Activated naive CD8-positive, alpha-beta T cell treated with anti-CD3 and anti-CD28 coated beads, Interleukin-2, amount 50 U/mL, for 16 hours (primary cell): Measurements from ENCODE around the gene PABPN1L.

ENCODE experiments used
- DNase-seq: peaks from one replicate; pipeline ENCODE4 v3.0.0-alpha.2; 2020; ENCODE audit warnings: low read depth, low spot score

PABPN1L gene, protein sequence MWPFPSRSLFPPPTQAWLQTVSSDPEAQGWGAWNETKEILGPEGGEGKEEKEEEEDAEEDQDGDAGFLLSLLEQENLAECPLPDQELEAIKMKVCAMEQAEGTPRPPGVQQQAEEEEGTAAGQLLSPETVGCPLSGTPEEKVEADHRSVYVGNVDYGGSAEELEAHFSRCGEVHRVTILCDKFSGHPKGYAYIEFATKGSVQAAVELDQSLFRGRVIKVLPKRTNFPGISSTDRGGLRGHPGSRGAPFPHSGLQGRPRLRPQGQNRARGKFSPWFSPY

DNA sequence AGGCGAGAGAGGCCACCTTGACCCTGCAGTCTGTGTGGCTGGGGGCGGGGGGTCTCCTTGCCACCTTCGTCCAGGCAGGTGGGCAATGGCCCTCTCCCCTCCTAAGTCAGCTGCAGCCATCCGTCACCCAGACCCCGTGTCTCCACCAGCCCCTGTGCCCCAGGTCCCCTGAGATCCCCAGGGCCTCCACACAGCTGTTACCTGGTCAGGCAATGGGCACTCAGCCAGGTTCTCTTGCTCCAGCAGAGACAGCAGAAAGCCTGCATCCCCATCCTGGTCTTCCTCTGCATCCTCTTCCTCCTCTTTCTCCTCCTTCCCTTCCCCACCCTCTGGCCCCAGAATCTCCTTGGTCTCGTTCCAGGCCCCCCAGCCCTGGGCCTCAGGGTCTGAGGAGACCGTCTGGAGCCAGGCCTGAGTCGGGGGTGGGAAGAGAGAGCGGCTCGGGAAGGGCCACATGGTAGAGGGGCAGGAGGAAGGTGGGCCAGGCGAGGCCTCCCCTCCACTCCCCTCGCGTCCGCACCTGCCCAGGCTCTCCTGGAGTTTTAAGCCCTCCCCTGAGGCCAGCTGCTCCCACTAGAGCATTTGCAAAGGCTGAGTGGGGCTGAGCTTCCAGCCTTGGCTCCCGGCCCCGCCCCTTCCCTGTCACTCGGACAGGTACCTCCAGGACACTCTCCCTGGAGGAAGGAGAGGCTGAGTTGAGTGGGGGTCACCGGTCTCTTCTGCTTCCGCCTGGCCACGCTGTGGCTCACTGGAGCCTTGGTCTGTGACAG, at the start of gene PABPN1L:
Gene PABPN1L (minus strand): TSS at position 510 of the 770 bp plus-strand sequence. CDS start 54 bp downstream, at position 456.
- no peak for DNase-seq

DNA sequence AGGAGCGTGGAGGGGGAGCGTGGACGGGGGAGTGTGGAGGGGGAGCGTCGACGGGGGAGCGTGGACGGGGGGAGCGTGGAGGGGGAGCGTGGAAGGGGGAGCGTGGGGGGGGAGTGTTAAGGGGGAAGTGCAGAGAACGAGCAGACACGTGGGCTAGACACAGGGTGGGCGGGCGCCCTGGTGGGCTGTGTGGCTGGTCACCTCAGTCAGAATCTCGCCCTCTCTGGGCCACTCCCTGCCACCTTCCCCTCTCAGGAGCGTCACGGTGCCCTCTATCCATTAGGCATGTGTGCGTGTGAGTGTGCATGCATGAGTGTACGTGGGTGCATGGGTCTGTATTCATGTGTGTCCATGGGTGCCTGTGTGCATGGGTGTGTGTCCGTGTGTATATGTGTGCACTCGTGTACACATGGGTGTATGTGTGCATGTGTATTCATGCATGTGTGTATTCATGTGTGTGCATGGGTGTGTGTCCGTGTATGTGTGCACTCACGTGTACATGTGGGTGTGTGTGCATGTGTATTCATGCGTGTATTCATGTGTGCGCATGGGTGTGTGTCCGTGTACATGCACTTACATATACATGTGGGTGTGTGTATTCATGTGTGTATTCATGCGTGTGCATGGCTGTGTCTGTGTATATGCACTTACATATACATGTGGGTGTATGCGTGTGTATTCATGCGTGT, 49.3 kb upstream of the PABPN1L start:
- DNase-seq: no peak

DNA sequence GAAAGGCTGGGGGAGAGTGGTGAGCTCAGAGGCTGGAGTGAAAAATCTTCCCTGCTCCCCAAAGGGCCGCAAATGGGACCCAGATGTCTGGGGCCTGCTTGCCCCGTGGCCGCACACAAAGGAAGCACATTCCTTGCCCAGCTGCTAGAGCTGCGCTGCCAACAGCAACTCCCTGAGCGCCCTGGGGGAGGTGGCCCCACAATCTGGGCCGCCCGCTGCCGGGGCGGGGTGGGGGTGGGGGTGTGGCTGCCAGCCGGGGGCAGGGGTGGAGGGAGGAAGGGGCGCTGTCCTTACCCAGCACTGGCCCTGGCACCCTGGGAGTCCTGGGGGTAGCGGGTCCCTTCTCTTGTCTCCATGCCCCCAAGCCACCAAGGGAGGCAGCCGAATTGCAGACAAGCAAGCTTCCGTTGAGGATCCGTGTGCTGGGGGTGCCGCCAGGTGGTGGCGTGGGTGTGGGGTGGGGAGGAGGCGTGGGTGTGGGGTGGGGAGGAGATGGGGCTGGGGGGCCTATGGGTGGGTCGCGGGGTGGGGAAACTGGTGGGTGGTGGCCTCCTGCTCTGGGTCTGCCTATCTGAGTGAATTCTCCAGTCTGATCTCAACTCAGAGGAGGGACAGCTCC, 48.4 kb upstream of the PABPN1L start:
- no peak for DNase-seq

DNA sequence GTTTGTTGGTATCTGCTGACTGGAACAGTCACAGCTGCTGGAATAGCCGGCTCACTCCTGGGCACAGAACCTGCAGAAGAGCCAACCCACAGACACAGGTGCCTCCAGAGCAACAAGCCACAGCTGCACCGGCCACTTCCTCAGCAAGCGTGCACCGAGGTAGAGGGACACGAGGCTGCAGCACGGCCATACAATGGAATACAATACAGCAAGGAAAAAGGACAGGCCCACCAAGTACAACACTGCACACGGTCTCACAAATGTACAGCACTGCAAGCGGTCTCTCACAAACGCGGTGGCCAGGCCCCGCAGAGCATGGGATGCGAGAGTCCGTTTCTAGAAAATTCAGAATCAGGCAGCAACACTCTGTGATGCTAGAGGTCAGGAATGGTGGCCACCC, 47.4 kb upstream of the PABPN1L start:
- no peak for DNase-seq

DNA sequence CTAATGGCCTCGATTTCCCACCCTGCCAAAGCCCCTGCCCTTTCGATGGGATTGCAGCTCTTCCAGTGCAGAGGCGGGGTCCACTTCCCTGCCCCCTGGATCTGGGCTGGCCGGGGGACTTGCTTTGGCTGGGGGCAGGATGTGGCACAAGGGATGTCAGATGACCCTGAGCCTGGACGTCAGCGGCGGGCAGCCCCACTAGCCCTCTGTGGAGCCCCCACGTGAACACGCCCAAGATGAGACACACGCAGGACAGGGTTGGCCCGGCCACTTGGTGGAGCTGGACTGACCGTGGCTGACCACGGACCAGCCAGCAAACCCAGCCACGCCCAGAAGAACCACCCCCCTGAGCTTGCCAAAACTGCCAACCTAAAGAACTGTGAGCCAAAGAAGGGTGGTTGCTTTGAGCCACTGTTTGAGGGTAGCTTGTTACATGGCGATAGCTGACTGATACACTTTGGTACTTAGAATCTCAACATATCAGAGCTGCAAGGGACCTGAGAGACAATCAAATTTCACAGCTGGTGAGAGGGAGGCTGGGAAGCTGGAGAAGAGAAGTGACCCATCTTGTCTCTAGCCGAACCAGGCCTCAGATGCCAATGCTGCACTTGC, 46.6 kb upstream of the PABPN1L start:
- DNase-seq: no peak

DNA sequence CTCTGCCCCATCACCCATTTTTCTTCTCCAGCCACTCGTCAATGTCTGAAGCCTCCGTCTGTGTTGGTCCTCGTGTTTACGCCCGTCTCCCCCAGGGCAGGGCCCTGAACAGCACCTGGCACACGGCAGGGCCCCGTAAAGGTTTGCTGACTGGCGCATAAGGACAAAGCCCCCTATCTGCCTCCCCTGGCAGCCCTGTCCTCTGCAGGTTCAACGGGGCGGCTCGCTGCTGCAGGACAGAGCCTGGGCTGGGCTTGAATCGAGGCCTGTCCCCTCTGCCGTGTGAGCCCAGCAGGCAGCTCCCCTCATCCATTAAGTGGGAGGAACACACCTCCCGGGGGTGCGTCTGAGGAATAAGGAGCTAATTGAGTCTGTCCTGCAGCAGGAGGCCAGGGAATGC, 46.1 kb upstream of the PABPN1L start:
- no peak for DNase-seq

DNA sequence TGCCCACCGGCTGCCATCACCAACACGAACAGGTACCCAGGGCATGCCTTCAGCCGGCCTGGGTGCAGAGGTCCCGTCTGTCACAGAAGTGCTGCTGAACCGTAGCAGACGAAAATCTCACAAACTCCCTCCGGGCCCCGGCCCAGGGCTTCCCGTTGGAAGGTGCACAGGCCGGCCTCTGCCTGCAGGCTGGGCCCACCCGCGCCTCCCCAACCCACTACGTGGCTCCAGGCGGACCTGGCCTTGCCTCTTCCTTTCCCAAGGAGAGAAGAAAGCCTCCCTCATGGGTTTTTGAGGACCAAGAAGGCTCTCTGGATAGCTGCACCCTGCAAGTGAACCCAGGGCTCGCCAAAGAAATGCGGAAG, 45.5 kb upstream of the PABPN1L start:
- DNase-seq: no peak

DNA sequence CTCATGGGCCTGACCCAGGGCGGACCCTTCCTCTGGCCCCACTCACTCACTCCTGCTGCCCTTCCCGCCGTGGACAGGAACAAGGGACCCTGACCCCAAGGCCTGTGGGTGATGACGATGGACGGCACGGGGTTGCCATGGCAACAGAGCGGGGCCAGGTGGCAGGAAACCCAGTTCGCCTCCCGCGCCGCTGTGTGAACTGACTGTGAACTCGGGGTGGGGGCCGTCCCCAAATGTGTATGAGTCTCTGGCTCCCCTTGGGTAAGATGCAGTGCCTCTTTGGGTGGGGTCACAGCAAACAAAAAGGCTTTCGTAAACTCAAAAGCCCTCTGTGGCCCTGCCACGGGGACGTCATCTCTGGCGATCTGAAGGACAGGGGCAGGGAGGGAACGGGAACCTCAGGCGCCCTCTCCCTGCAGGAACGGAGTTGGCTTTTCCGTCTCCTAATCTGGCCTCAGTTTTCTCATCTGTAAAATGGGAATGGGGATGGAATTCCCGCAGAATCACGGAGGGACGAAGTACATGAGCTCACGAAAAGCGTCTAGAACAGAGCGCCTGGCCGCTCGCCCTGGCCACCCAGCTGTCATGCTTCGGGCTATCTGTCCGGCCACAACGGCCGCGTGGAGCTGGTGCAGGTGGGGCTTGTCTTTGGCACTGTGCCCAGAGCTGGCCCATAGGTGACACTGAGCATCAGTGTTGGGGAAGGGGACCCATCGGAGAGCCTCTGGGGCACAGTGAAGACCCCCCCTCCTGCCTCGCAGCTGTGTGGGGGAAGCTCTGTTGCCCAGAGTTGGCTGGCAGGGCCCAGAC, 44.9 kb upstream of the PABPN1L start:
- no peak for DNase-seq

DNA sequence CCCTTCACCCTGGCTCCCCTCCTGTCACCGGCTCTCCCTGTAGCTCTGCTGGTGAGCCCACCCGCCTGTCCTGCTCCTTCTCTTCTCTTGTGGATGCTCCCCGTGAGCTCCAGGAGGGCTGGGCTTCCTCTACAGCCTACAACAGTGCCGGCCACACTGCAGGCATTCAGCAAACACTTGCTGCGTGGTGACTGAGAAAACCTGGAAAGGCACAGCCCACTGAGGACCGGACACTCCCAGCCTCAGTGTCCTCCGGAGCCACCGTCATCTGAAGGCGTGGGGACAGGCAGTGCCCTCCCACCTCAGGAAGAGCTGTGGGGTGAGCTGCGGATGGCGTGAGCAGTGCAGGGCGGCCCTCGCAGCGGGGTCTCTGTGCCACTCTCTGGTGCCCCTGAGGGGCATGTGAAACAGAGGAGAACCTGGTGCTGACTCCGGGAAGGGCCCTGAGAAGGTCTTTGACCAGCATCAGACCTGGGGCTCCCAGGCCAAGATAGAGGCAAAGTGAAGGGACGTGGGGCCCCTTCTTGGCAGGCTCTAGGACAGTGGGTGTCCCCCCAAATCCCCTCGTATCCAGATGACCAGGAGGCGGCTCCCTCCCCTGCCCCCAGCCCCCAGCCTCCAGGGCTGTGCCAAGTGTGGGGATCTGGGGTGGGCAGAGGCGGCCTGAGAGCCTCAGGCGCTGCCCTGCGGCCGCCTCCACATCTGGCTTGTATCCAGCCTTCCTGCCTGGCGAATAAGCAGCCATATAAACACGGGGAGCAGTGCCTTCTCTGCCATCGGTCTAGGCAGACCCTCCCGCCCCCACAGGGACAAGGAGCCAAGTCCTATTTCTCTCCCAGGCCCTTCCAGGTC, 44.0 kb upstream of the PABPN1L start:
- DNase-seq: no peak

DNA sequence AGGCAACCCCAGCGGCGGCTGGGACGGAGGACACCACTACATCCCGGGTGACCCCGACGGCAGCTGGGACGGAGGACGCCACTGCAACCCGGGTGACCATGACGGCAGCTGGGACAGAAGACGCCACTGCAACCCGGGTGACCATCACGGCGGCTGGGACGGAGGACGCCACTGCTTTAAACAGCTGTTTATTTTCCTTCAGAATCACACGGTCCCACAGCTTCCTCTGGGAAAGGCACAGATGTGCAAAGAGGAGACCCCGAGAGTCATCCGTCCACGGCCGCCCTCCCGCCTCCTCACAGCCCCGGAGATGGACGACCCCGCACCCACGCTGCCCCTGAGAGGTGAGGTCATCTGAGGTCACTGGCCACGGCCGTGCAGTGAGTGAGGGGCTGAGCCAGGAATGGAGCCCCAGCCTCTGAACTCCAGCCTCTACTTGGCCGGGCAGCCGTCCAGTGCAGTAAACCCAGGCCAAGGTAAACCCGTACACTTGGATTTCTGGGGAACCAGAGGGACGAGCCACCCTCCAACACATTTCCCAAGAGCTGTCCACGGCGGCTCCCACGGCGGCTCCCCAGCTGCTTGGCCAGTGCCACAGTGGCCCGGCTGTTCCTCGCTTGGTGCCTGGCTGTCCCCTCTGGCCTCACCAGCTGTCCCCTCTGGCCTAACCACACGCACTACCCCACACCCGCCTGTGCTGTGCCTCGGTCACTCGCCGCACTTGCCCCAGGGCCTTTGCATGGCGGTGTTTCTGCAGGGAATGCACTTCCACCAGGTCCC, 43.2 kb upstream of the PABPN1L start:
- DNase-seq: no peak

DNA sequence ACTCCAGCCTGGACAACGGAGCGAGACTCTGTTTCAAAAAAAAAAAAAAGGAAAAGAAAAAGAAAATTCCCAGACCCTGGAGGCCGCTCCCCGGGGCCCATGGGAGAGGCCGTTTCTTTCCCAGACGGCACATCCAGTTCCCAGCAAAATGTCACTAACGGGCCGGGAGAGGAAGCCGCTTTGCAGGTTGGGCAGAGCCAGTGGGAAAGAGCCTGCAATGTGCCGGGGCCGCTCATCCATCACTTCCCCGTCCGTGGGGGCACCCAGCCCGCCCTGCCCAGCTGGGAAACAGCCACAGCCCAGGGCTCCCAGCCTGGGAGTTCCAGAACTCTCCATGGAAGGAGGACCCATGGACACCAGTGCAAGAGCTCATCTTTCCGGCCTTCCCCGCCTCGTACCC, 41.8 kb upstream of the PABPN1L start:
- no peak for DNase-seq

DNA sequence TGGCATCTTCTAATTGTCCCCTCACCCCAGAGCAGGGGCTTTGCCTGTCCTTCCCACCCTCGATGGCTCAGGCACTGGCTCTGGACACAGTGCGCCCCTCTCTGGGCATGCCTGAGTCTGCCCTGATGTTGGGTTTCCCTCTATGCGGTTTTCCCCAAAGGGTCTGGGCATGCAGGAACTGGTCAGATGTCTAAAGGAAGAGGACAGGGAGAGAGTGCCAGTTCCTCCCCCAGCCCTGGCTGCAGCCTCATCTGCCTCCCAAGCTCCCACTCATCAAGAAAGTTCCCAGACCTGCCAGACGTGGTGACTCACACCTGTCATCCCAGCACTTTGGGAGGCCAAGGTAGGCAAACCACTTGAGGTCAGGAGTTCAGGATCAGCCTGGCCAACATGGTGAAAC, 41.3 kb upstream of the PABPN1L start:
- DNase-seq: no peak

DNA sequence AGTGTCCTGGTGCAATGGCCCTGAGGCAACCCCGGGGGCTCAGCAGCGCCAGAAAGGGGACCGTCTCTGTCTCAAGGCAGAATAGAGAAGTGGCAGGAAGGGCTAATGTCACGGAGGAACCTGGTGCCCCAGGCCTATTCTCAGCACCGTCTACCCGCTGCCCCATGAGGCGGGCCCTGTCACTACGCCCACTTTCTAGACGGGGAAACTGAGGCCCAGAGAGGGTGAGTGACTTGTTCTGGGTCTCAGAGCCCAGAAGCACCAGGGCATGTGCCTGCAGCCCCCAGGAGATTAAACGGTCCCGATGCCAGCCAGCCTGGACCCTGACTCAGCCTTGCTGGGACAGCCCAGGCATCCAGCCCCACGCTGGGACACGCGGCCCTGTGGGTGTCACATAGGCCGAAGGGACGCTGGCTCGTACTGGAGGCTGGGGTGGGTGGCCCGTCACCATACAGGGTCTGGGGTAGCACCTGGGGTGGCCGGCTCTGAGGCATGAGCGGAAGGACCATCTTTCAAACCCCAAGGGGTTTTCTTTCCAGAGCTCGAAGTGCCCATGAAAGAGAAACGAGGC, 40.2 kb upstream of the PABPN1L start:
- DNase-seq: no peak

DNA sequence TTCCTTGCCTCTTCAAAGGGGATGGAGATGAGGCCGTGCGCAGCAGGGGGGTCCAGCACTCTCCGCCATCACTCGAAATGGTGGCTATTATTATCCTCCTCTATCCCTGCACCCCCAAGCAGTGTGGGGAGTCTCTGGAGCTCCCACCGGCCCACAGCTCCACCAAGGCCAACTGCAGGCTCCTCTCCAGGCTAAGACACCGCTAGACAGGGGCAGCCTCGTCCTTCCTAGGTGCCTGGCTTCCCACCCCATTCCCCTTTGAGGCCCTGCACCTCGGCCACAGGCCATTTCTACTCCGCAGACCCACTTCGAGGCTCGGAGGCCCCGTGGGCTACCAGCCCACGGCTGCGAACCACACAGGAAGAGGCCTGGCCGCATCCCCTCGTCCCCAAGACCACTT, 39.6 kb upstream of the PABPN1L start:
- no peak for DNase-seq

DNA sequence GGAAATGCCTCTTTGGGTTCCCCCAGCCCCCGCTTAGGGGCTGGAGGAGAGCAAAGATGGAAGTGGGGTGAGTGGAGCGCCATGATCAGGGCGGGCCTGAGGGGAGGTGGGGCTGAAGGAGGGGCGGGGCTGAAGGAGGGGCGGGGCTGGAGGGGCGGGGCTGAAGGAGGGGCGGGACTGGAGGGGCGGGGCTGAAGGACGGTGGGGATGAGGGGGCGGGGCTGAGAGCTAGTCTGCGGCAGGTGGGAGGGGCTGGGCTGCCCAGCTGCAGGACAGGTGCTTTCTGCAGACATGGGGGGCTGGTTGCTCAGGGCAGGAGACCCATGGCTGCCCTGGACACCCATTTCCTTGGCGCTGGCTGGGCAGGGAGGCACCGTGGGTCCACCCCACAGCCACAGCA, 39.1 kb upstream of the PABPN1L start:
- DNase-seq: no peak

DNA sequence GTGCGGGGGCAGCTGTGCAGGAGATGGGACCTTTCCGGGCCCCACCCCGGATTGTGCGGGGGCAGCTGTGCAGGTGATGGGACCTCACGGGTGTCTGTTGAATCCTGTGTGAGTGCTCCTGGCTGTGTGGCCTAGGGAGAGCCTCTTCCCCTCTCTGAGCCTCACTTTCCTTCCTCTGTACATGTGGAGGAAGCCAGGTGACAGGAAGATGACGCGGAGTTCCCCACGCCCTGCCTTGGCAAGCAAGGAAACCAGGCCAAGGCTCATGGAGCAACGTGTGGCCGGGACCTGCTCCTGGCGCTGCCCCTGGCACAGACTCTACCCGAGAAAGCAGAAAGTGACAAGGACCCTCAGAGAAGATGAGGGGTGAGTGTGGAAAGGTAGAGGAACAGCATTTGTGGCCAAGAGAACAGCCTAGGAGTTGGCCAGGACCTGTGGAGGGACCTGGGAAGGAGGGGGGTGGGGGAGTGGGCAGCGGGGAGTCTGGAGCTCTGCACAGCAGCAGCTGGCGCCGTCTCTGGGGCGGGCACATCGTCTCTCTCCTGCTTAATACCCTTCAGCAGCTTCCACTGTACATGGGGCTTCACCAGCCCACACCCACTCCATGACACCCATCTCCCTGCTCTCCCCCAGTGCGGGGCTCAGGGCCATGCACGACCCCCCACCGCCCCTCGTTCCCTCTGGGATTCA, 38.4 kb upstream of the PABPN1L start:
- DNase-seq: no peak

DNA sequence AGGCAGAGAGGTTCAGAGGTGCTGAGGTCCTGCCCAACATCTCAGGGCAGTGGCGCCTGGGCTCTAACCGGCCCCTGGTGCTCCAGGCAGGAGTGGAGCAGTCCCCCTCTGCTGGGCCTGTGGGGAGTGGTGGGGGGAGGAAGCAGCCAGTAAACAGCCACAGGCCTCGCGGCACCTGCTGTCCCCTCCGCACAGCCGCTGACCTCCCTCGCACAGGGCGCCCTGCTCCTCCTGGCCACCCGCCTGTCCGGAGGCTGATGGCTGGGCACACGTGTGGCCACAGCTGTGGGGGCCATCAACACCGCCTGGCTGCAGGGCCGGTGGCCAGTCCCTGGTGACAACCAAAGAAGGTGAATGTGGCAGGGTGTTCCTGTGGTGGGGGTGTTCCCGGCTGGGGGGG, 36.8 kb upstream of the PABPN1L start:
- no peak for DNase-seq

DNA sequence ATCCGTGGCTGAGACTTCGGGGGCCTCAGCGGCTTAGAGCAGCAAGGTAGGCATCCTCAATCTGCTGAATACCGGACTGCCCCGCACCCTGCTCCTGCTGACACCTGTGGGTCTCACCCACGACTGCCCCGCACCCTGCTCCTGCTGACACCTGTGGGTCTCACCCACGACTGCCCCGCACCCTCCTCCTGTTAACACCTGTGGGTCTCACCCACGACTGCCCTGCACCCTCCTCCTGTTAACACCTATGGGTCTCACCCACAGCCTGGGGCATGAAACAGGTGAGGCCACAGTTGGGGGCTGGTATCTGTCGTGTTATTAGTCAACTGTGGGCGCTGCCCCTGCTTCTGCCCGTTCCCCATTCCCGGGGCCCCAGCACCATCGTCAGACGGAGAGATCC, 36.3 kb upstream of the PABPN1L start:
- DNase-seq: no peak
